ENCODE results near the gene FAM43B. TPM values are rescaled to one million over a fixed set of nuclear protein-coding genes. Genes with fewer than 3 reads are reported as not detected.
A peak's percentile ranks its signal among the peaks of the same experiment; 100 is the strongest.

The FAM43B gene
- total and polyA plus RNA-seq, 10 of the 15 experiments (the other 5 are each of a cell fraction or from before 2014, with no cell fraction given), result not detected

DNA sequence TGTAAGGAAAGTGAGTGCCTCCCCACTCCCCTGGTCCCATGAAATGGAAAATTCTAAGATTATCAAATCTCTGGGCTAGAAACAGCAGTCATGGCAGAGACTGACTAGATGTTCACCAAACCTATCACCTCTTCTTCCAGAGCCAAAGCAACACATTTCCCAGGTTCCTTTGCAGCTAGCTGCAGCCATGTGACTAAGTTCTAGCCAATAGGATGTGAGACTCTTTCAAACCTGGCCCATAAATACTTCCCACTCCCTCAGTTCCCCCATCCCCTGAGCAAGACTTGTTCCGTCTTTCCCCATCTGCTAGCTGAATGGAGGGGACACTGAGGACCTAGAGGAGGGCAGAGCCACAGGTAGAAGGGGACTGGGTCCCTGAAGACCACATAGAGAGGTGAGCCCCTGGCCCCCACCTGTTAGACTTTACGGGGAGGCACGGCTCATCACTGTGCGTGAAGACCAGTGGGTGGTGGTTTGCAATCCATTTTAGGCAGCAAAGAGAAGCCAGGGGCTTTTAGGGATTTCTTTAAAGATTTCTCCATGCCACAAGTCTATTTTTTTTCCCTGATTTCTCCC lies 17.2 kb downstream of the FAM43B start (continued):
- TF ChIP-seq NFYB (IDR thresholded peaks at IDR 0.05; ENCODE audit: insufficient read depth, low read depth, low read length), result 0 out of 2 replicates have a peak, but pooled peaks have one; percentile 11

- FAIRE-seq, result no peak
- no peak overlapping the region for H3K27ac ChIP-seq (ENCODE audit: control insufficient read depth, insufficient read depth)
- H3K4me1 ChIP-seq (ENCODE audit: control insufficient read depth, insufficient read depth, low read length), result no peaks in the 10 kb centered on the region
- TF ChIP-seq ZNF24 (IDR thresholded peaks at IDR 0.05) (no peak), CHD2 (IDR thresholded peaks at IDR 0.05; ENCODE audit: borderline replicate concordance, low read depth, low read length) (no peak), SMAD5 (IDR thresholded peaks at IDR 0.05; ENCODE audit: low read depth) (no peak), USF2 (IDR thresholded peaks at IDR 0.05; ENCODE audit: borderline replicate concordance, low read depth, low read length) (no peak), SIN3A (IDR thresholded peaks at IDR 0.05; ENCODE audit: low read depth, low read length) (no peak), MEF2A (IDR thresholded peaks at IDR 0.05; ENCODE audit: insufficient read depth, low read depth, low read length) (no peak), EED (IDR thresholded peaks at IDR 0.05; ENCODE audit: low read depth) (no peak), RB1 (IDR thresholded peaks at IDR 0.05; ENCODE audit: borderline replicate concordance) (no peak), TARDBP (IDR thresholded peaks at IDR 0.05; ENCODE audit: borderline replicate concordance) (no peak)
- TF ChIP-seq, protein P1, sequence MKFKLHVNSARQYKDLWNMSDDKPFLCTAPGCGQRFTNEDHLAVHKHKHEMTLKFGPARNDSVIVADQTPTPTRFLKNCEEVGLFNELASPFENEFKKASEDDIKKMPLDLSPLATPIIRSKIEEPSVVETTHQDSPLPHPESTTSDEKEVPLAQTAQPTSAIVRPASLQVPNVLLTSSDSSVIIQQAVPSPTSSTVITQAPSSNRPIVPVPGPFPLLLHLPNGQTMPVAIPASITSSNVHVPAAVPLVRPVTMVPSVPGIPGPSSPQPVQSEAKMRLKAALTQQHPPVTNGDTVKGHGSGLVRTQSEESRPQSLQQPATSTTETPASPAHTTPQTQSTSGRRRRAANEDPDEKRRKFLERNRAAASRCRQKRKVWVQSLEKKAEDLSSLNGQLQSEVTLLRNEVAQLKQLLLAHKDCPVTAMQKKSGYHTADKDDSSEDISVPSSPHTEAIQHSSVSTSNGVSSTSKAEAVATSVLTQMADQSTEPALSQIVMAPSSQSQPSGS (IDR thresholded peaks at IDR 0.05; ENCODE audit: low read length), result no peak
- TF ChIP-seq, protein P2, sequence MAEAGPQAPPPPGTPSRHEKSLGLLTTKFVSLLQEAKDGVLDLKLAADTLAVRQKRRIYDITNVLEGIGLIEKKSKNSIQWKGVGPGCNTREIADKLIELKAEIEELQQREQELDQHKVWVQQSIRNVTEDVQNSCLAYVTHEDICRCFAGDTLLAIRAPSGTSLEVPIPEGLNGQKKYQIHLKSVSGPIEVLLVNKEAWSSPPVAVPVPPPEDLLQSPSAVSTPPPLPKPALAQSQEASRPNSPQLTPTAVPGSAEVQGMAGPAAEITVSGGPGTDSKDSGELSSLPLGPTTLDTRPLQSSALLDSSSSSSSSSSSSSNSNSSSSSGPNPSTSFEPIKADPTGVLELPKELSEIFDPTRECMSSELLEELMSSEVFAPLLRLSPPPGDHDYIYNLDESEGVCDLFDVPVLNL (IDR thresholded peaks at IDR 0.05; ENCODE audit: low read depth, low read length), result no peak
- no peaks in the 10 kb centered on the region for H3K36me3 ChIP-seq (ENCODE audit: control insufficient read depth in 2 of 2, insufficient read depth in 2 of 2, low read length in 1 of 2)
- no TSS peak for BruUV-seq (replicated peaks)
- no peaks in the 10 kb centered on the region; the same call in 2 of the 3 replicates for H3K9me3 ChIP-seq (replicated peaks; ENCODE audit: control insufficient read depth, insufficient read depth, low read length)
- H3K4me2 ChIP-seq (ENCODE audit: control insufficient read depth, insufficient read depth), result no peak overlapping the region
- no peaks in the 10 kb centered on the region for H4K20me1 ChIP-seq (ENCODE audit: control insufficient read depth, insufficient read depth)
- SMC1A ChIA-PET (ENCODE audit: uncharacterized antibody, unreplicated experiment), result no interaction called here
- H3K79me2 ChIP-seq (ENCODE audit: control insufficient read depth, insufficient read depth, low read length), result no peaks in the 10 kb centered on the region
- in situ Hi-C loops (cut with MboI) (no loop called here), intact Hi-C loops (cut with micrococcal nuclease; ENCODE audit: unreplicated experiment) (no loop called here)
- H3K27me3 ChIP-seq (replicated peaks in 1 of 2; ENCODE audit: control insufficient read depth in 2 of 2, insufficient read depth in 2 of 2, low read length in 1 of 2), result no peaks in the 10 kb centered on the region
- CTCF ChIA-PET, result no interaction called here
- no peak overlapping the region for H2AFZ ChIP-seq (ENCODE audit: control insufficient read depth, low read depth, low read length)
- no peak overlapping the region for H3K9ac ChIP-seq (ENCODE audit: control insufficient read depth, insufficient read depth, low read length)
- no peak for DNase-seq (ENCODE audit: low read depth, low spot score)
- POLR2A ChIA-PET, result no interaction called here
- RAD21 ChIA-PET (ENCODE audit: unreplicated experiment), result interaction anchor here (0.6 kb wide), 1 partner anchor 619 kb away, joined by 6 read pairs; no protein-coding TSS in a partner anchor
- ATAC-seq, result no peak
- 7% methylated on average over 5 of the region's 5 CpGs for WGBS (ENCODE audit: insufficient coverage, insufficient replicate concordance, low lambda C conversion rate, missing lambda C conversion rate)
- no peak overlapping the region for H3K4me3 ChIP-seq
Measured at GRCh38 chr1:20571427-20571826, 19.1 kb downstream of the FAM43B start.

Data from GM12878 (cell line).